HCT116 (cell line): ENCODE data around the gene PCGF2. TPM values are rescaled to one million over a fixed set of nuclear protein-coding genes. Genes with fewer than 3 reads are reported as not detected.
A peak's percentile ranks its signal among the peaks of the same experiment; 100 is the strongest.

Experiments used
- ATAC-seq: fragments of 200-7000 bp; cut with Tn5 transposase; 2 replicates; pipeline ENCODE4 v1.9.1; 2020; ENCODE audit warnings: mild to moderate bottlenecking, moderate library complexity
- BruUV-seq: library from RNA; stranded (reverse); fragments of 400-500 nt; replicated peaks from 2 replicates; lab custom pipeline; 2021; lab: Mats Ljungman, UMichigan
- CTCF ChIA-PET: fragments of 300-600 bp; sonication (Branson Sonifier 250); formaldehyde crosslinking; loops from one replicate; lab custom pipeline; 2021; ENCODE audit warnings: antibody characterized with exemption; lab: Charles Lee
- POLR2A ChIA-PET: fragments of 300-600, 350-600 bp; sonication (Branson Sonifier 250); formaldehyde crosslinking; loops from one replicate; lab custom pipeline; 2021; ENCODE audit warnings: antibody characterized with exemption; lab: Charles Lee
- RAD21 ChIA-PET, 2 experiments: fragments of 300-600 bp; sonication (Branson Sonifier 250); formaldehyde crosslinking; loops; one replicate each; lab custom pipeline; 2023; ENCODE audit warnings: low total read pairs in 2 of 2; ENCODE audit not compliant: uncharacterized antibody in 2 of 2, unreplicated experiment in 2 of 2, low non-redundant PET in 1 of 2; lab: Charles Lee
- DNase-seq: peaks from one replicate; pipeline ENCODE4 v3.0.0-alpha.2; 2010; ENCODE audit warnings: low read depth, low spot score
- H2AFZ ChIP-seq: fragments of 200-600 bp; shearing (Covaris generic), sonication (generic); 2 replicates; pipeline ENCODE4 v1.6.1; 2017; ENCODE audit warnings: low read depth, mixed run types, mixed read lengths, antibody characterized with exemption, low read length; ENCODE audit not compliant: poor library complexity, severe bottlenecking
- H3K27ac ChIP-seq: 2 replicates; pipeline ENCODE4 v1.5.1; 2012; ENCODE audit warnings: low read depth, low read length
- H3K27me3 ChIP-seq: fragments of 200-600 bp; sonication (generic); 2 replicates; pipeline ENCODE4 v1.6.1; 2016; ENCODE audit warnings: mixed run types, low read length, mixed read lengths; ENCODE audit not compliant: insufficient read depth
- H3K36me3 ChIP-seq, 2 experiments: fragments of 200-500 bp in 1 of 2; fragments of 200-600 bp in 1 of 2; sonication (Bioruptor generic) in 1 of 2; sonication (generic) in 1 of 2; 2 replicates each; pipeline versions ENCODE4 v1.5.1 to v1.6.1; 2014 to 2016; ENCODE audit warnings: low read length in 2 of 2, inconsistent platforms in 1 of 2, mixed read lengths in 1 of 2, mixed run types in 1 of 2; ENCODE audit not compliant: insufficient read depth in 2 of 2, control insufficient read depth in 1 of 2
- H3K4me1 ChIP-seq, 2 experiments: fragments of 200-600 bp in 1 of 2; sonication (generic) in 1 of 2; 2 replicates each; pipeline versions ENCODE4 v1.5.1 to v1.6.1; 2012 to 2017; ENCODE audit warnings: low read length in 2 of 2, inconsistent platforms in 1 of 2, mild to moderate bottlenecking in 1 of 2, mixed read lengths in 1 of 2, mixed run types in 1 of 2, moderate library complexity in 1 of 2; ENCODE audit not compliant: insufficient read depth in 2 of 2, control insufficient read depth in 1 of 2
- H3K4me2 ChIP-seq: fragments of 200-600 bp; sonication (generic); 2 replicates; pipeline ENCODE4 v1.6.1; 2017; ENCODE audit warnings: mixed run types, low read length, mixed read lengths
- H3K4me3 ChIP-seq, 2 experiments: fragments of 200-600 bp in 1 of 2; sonication (generic) in 1 of 2; replicated peaks in 1 of 2; 2 replicates each; pipeline ENCODE4 v1.5.1; 2011 to 2016; ENCODE audit warnings: low read length in 2 of 2, control low read depth in 1 of 2, low read depth in 1 of 2, mild to moderate bottlenecking in 1 of 2, mixed read lengths in 1 of 2, mixed run types in 1 of 2
- H3K79me2 ChIP-seq: fragments of 200-600 bp; sonication (generic); 2 replicates; pipeline ENCODE4 v1.6.1; 2017; ENCODE audit warnings: mild to moderate bottlenecking, mixed run types, low read length, moderate library complexity, mixed read lengths; ENCODE audit not compliant: insufficient read depth
- H3K9ac ChIP-seq: fragments of 200-600 bp; sonication (generic); 2 replicates; pipeline ENCODE4 v1.6.1; 2016; ENCODE audit warnings: low read length, mixed read lengths
- H3K9me2 ChIP-seq: fragments of 200-600 bp; sonication (generic), shearing (Covaris generic); 2 replicates; pipeline ENCODE4 v1.6.1; 2017; ENCODE audit warnings: mixed run types, mild to moderate bottlenecking, moderate library complexity; ENCODE audit not compliant: insufficient read depth
- H3K9me3 ChIP-seq, 2 experiments: fragments of 200-500 bp in 1 of 2; fragments of 200-600 bp in 1 of 2; sonication (Bioruptor generic) in 1 of 2; sonication (generic) in 1 of 2; 2 replicates each; pipeline ENCODE4 v1.6.1; 2014 to 2017; ENCODE audit warnings: low read length in 2 of 2, mixed read lengths in 2 of 2, inconsistent platforms in 1 of 2, low read depth in 1 of 2, mild to moderate bottlenecking in 1 of 2, mixed run types in 1 of 2, moderate library complexity in 1 of 2; ENCODE audit not compliant: control insufficient read depth in 1 of 2, insufficient read depth in 1 of 2
- H4K20me1 ChIP-seq: fragments of 200-600 bp; sonication (generic), shearing (Covaris generic); 2 replicates; pipeline ENCODE4 v1.6.1; 2017; ENCODE audit warnings: mixed run types, mild to moderate bottlenecking, moderate library complexity; ENCODE audit not compliant: insufficient read depth
- EGR1 ChIP-seq: IDR thresholded peaks from 2 replicates; pipeline ENCODE4 v1.6.1; 2012; ENCODE audit warnings: low read depth
- EZH2phosphoT487 ChIP-seq: fragments of 200-600 bp; IDR thresholded peaks from 2 replicates; pipeline ENCODE4 v1.6.1; 2018; ENCODE audit warnings: antibody characterized with exemption, borderline replicate concordance
- SIN3A ChIP-seq: IDR thresholded peaks from 2 replicates; pipeline ENCODE4 v1.6.1; 2012; ENCODE audit warnings: low read depth
- TCF7L2 ChIP-seq: IDR thresholded peaks from 2 replicates; pipeline ENCODE4 v1.7.0; 2011; ENCODE audit warnings: borderline replicate concordance, inconsistent platforms; ENCODE audit not compliant: insufficient read depth, insufficient read length; ENCODE audit errors: extremely low read depth
- intact Hi-C: fragments of 100-400 bp; cut with micrococcal nuclease; formaldehyde crosslinking; loops from 2 replicates; pipeline ENCODE4 v1.10.0; 2022
- total RNA-seq: library from RNA; stranded (reverse); gene quantifications from one replicate; pipeline ENCODE4 v1.2.1, GENCODE V29; 2021; ENCODE audit not compliant: unreplicated experiment
- TF ChIP-seq, protein P1 (sequence below): IDR thresholded peaks from 2 replicates; pipeline ENCODE4 v1.6.1; 2012
- TF ChIP-seq, protein P2 (sequence below): IDR thresholded peaks from 2 replicates; pipeline ENCODE4 v1.6.1; 2011; ENCODE audit warnings: mild to moderate bottlenecking, low read length, moderate library complexity; ENCODE audit not compliant: insufficient replicate concordance; ENCODE audit errors: extremely low read depth

PCGF2 gene
- total RNA-seq, 1 experiment from 2014 or later: 64.6 TPM

DNA sequence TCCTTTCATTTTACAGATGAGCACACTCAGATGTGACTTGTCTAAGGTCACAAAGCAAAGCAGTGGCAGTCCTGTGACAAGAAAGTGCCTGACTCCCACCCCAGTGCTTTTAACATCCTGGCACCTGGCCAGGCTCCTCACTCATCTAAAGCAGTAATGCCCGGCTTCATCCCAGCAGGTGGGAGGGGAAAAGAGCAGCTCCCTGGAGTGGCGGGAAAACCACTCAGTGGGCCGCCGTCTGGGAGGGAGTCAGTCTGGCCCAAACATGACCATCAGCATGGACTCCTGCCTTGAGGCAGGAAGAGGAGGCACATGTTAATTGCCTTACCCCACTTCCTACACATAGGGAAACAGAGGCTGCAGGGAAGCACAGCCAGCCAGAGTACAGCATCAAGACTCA, 2.6 kb downstream of the PCGF2 start:
- no peak for ATAC-seq
- Histone ChIP-seq H3K27me3 (no peaks in the 10 kb centered on the region), H4K20me1 (no peaks in the 10 kb centered on the region), H2AFZ (no peak overlapping the region), H3K4me2 (no peak overlapping the region), H3K9ac (no peak overlapping the region), H3K4me1 (peaks cover 26 to 56% of the 10 kb centered on the region in 2 experiments), H3K27ac (peak overlapping the region; percentile 10; the same call in 1 of the 2 replicates), H3K4me3 (no peak overlapping the region), H3K36me3 (0 out of 4 replicates have a peak, but pooled peaks cover 0 to 3% of the 10 kb centered on the region in 2 experiments), H3K9me2 (no peaks in the 10 kb centered on the region), H3K9me3 (no peaks in the 10 kb centered on the region), H3K79me2 (peaks cover 86% of the 10 kb centered on the region)
- no peak for DNase-seq
- CTCF ChIA-PET: interaction anchor here (0.6 to 2.1 kb wide), 2 partner anchors 10 to 15 kb away, joined by 3 to 10 read pairs; no protein-coding TSS in a partner anchor
- RAD21 ChIA-PET: no interaction called here
- intact Hi-C loops: no loop called here
- POLR2A ChIA-PET: no interaction called here
- BruUV-seq: no TSS peak
- TF ChIP-seq EGR1: no peak
- no peak for TF ChIP-seq SIN3A
- TF ChIP-seq, protein P1, sequence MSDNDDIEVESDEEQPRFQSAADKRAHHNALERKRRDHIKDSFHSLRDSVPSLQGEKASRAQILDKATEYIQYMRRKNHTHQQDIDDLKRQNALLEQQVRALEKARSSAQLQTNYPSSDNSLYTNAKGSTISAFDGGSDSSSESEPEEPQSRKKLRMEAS: no peak
- no peak for TF ChIP-seq EZH2phosphoT487
- TF ChIP-seq, protein P2, sequence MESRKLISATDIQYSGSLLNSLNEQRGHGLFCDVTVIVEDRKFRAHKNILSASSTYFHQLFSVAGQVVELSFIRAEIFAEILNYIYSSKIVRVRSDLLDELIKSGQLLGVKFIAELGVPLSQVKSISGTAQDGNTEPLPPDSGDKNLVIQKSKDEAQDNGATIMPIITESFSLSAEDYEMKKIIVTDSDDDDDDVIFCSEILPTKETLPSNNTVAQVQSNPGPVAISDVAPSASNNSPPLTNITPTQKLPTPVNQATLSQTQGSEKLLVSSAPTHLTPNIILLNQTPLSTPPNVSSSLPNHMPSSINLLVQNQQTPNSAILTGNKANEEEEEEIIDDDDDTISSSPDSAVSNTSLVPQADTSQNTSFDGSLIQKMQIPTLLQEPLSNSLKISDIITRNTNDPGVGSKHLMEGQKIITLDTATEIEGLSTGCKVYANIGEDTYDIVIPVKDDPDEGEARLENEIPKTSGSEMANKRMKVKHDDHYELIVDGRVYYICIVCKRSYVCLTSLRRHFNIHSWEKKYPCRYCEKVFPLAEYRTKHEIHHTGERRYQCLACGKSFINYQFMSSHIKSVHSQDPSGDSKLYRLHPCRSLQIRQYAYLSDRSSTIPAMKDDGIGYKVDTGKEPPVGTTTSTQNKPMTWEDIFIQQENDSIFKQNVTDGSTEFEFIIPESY: no peak
- TF ChIP-seq TCF7L2: no peak
